H9 (cell line): ENCODE results near the gene SLC4A11. TPM values are rescaled to one million over a fixed set of nuclear protein-coding genes. Genes with fewer than 3 reads are reported as not detected.
A peak's percentile ranks its signal among the peaks of the same experiment; 100 is the strongest.

Experiments
- DNase-seq: peaks from one replicate; pipeline ENCODE4 v3.0.0-alpha.2; 2017
- H2AFZ ChIP-seq: one replicate; pipeline ENCODE4 v1.6.1; 2013; ENCODE audit warnings: mild to moderate bottlenecking, low read length, control low read depth, moderate library complexity
- H2AK5ac ChIP-seq: 2 replicates; pipeline ENCODE4 v1.6.1; 2013; ENCODE audit warnings: low read length, control low read depth, mixed read lengths; ENCODE audit not compliant: insufficient read length
- H2BK120ac ChIP-seq: one replicate; pipeline ENCODE4 v1.6.1; 2013; ENCODE audit warnings: low read depth, mild to moderate bottlenecking, low read length, control low read depth, inconsistent platforms; ENCODE audit not compliant: poor library complexity, severe bottlenecking
- H2BK12ac ChIP-seq: 2 replicates; pipeline ENCODE4 v1.6.1; 2013; ENCODE audit warnings: low read length, control low read depth, mixed read lengths, low read depth; ENCODE audit not compliant: insufficient read length
- H2BK15ac ChIP-seq: 2 replicates; pipeline ENCODE4 v1.6.1; 2013; ENCODE audit warnings: low read depth, low read length, control low read depth
- H2BK20ac ChIP-seq: one replicate; pipeline ENCODE4 v1.6.1; 2013; ENCODE audit warnings: low read depth, mild to moderate bottlenecking, low read length, control low read depth, inconsistent platforms; ENCODE audit not compliant: poor library complexity, severe bottlenecking
- H2BK5ac ChIP-seq: 2 replicates; pipeline ENCODE4 v1.6.1; 2013; ENCODE audit warnings: low read length, control low read depth, mixed read lengths; ENCODE audit not compliant: insufficient read length
- H3K14ac ChIP-seq: 2 replicates; pipeline ENCODE4 v1.6.1; 2013; ENCODE audit warnings: low read length, control low read depth; ENCODE audit not compliant: insufficient read depth
- H3K18ac ChIP-seq: 2 replicates; pipeline ENCODE4 v1.6.1; 2013; ENCODE audit warnings: low read depth, mild to moderate bottlenecking, mixed read lengths, low read length, control low read depth; ENCODE audit not compliant: insufficient read length
- H3K23ac ChIP-seq: 2 replicates; pipeline ENCODE4 v1.6.1; 2013; ENCODE audit warnings: low read length, control low read depth, mixed read lengths, low read depth; ENCODE audit not compliant: insufficient read length
- H3K23me2 ChIP-seq: 2 replicates; pipeline ENCODE4 v1.6.1; 2013; ENCODE audit warnings: low read depth, mild to moderate bottlenecking, mixed read lengths, low read length, control low read depth; ENCODE audit not compliant: insufficient read length, poor library complexity, severe bottlenecking
- H3K27ac ChIP-seq: 2 replicates; pipeline ENCODE4 v1.5.1; 2013; ENCODE audit warnings: low read length, control low read depth, mixed read lengths, low read depth; ENCODE audit not compliant: insufficient read length
- H3K27me3 ChIP-seq: 2 replicates; pipeline ENCODE4 v1.6.1; 2013; ENCODE audit warnings: low read length, control low read depth, inconsistent platforms; ENCODE audit not compliant: insufficient read depth
- H3K4ac ChIP-seq: 2 replicates; pipeline ENCODE4 v1.6.1; 2013; ENCODE audit warnings: low read depth, mild to moderate bottlenecking, control low read depth, inconsistent platforms, low read length, moderate library complexity
- H3K4me1 ChIP-seq: 2 replicates; pipeline ENCODE4 v1.6.1; 2013; ENCODE audit warnings: low read length, control low read depth, inconsistent platforms; ENCODE audit not compliant: insufficient read depth
- H3K4me2 ChIP-seq: 2 replicates; pipeline ENCODE4 v1.6.1; 2013; ENCODE audit warnings: low read length, control low read depth, mixed read lengths; ENCODE audit not compliant: insufficient read length, insufficient read depth
- H3K56ac ChIP-seq: 2 replicates; pipeline ENCODE4 v1.6.1; 2013; ENCODE audit warnings: low read depth, mild to moderate bottlenecking, mixed read lengths, low read length, control low read depth; ENCODE audit not compliant: insufficient read length
- H3K79me1 ChIP-seq: 2 replicates; pipeline ENCODE4 v1.6.1; 2013; ENCODE audit warnings: low read depth, mild to moderate bottlenecking, moderate library complexity, low read length, control low read depth, inconsistent platforms; ENCODE audit not compliant: insufficient read depth, poor library complexity, severe bottlenecking
- H3K79me2 ChIP-seq: 2 replicates; pipeline ENCODE4 v1.6.1; 2013; ENCODE audit warnings: low read length, control low read depth, inconsistent platforms; ENCODE audit not compliant: insufficient read depth
- H3K9ac ChIP-seq: 2 replicates; pipeline ENCODE4 v1.6.1; 2013; ENCODE audit warnings: low read length, control low read depth, mixed read lengths; ENCODE audit not compliant: insufficient read length; ENCODE audit errors: extremely low read depth
- H3K9me3 ChIP-seq: one replicate; pipeline ENCODE4 v1.6.1; 2013; ENCODE audit warnings: low read depth, low read length, inconsistent platforms; ENCODE audit not compliant: control insufficient read depth
- H3T11ph ChIP-seq: one replicate; pipeline ENCODE4 v1.6.1; 2013; ENCODE audit warnings: mild to moderate bottlenecking, low read length, control low read depth, inconsistent platforms
- H4K20me1 ChIP-seq: one replicate; pipeline ENCODE4 v1.6.1; 2013; ENCODE audit not compliant: control insufficient read depth, insufficient read length, insufficient read depth
- H4K5ac ChIP-seq: 2 replicates; pipeline ENCODE4 v1.6.1; 2013; ENCODE audit warnings: low read depth, mild to moderate bottlenecking, mixed read lengths, low read length, control low read depth; ENCODE audit not compliant: insufficient read length
- H4K8ac ChIP-seq: replicated peaks from 2 replicates; pipeline ENCODE4 v1.6.1; 2013; ENCODE audit warnings: low read length, control low read depth, mixed read lengths, low read depth; ENCODE audit not compliant: insufficient read length
- H4K91ac ChIP-seq: 2 replicates; pipeline ENCODE4 v1.6.1; 2013; ENCODE audit warnings: low read depth, mild to moderate bottlenecking, moderate library complexity, mixed read lengths, low read length, control low read depth; ENCODE audit not compliant: insufficient read length
- H3K27ac Mint-ChIP-seq, 3 experiments: 2 replicates in 2 of 3; 3 replicates in 1 of 3; pipeline ENCODE4 v1.8.0; 2020 to 2021; ENCODE audit warnings: mixed read lengths in 3 of 3, mild to moderate bottlenecking in 1 of 3, moderate library complexity in 1 of 3
- H3K27me3 Mint-ChIP-seq: 2 replicates; pipeline ENCODE4 v1.8.0; 2021; ENCODE audit warnings: low read depth, mild to moderate bottlenecking, moderate library complexity, mixed read lengths
- H3K36me3 Mint-ChIP-seq, 3 experiments: 2 replicates in 2 of 3; 3 replicates in 1 of 3; pipeline ENCODE4 v1.8.0; 2020 to 2021; ENCODE audit warnings: low read depth in 3 of 3, mixed read lengths in 3 of 3; ENCODE audit not compliant: insufficient read depth in 1 of 3
- H3K4me1 Mint-ChIP-seq, 2 experiments: 2 replicates each; pipeline ENCODE4 v1.8.0; 2020; ENCODE audit warnings: mixed read lengths in 2 of 2
- H3K4me3 Mint-ChIP-seq, 2 experiments: 2 replicates in 1 of 2; 3 replicates in 1 of 2; pipeline ENCODE4 v1.8.0; 2020 to 2021; ENCODE audit warnings: mild to moderate bottlenecking in 2 of 2, mixed read lengths in 2 of 2, moderate library complexity in 1 of 2
- H3K9me3 Mint-ChIP-seq, 2 experiments: 2 replicates in 1 of 2; 3 replicates in 1 of 2; pipeline ENCODE4 v1.8.0; 2020; ENCODE audit warnings: mild to moderate bottlenecking in 2 of 2, mixed read lengths in 2 of 2, moderate library complexity in 1 of 2
- CTCF ChIP-seq: fragments of 200-600 bp; sonication (generic); conservative IDR thresholded peaks from 3 replicates; pipeline ENCODE4 v1.8.0; 2021; ENCODE audit warnings: antibody characterized with exemption, mild to moderate bottlenecking
- WGBS: extraction: QIAGEN DNeasy Blood & Tissue Kit; methylation state at CpG from one replicate; pipeline ENCODE4 v1.1.7; 2013; ENCODE audit warnings: missing lambda C conversion rate, low lambda C conversion rate, mixed read lengths; ENCODE audit not compliant: insufficient read length; ENCODE audit errors: extremely low coverage; 5-methylcytosine and 5-hydroxymethylcytosine counted together
- total RNA-seq: library from RNA; stranded (reverse); gene quantifications from 2 replicates; pipeline ENCODE4 v1.2.1, GENCODE V29; 2021

SLC4A11 gene
- total RNA-seq, 1 experiment from 2014 or later = 29.4 TPM

GRCh38 chr20:3192226-3193015 lies 46.6 kb downstream of the SLC4A11 start:
- H3K9me3 ChIP-seq = no peaks in the 10 kb centered on the region
- peaks cover 46 to 76% (median 66%) of the 10 kb centered on the region in 3 experiments for H3K36me3 Mint-ChIP-seq
- no peaks in the 10 kb centered on the region; a peak in 1 of 4 replicates for H3K4me1 Mint-ChIP-seq
- no peak overlapping the region for H3K14ac ChIP-seq
- H4K8ac ChIP-seq = no peak overlapping the region
- no peak overlapping the region for H3K4me3 Mint-ChIP-seq
- no peaks in the 10 kb centered on the region for H3K4me1 ChIP-seq
- no peak overlapping the region for H4K5ac ChIP-seq
- H2BK15ac ChIP-seq = no peak overlapping the region
- H3K9ac ChIP-seq = no peak overlapping the region
- H3K79me1 ChIP-seq = no peaks in the 10 kb centered on the region
- H3K4ac ChIP-seq = no peak overlapping the region
- H3K18ac ChIP-seq = no peak overlapping the region
- H2BK20ac ChIP-seq = no peak overlapping the region
- H3K27ac ChIP-seq = no peak overlapping the region
- H3T11ph ChIP-seq = no peak overlapping the region
- no peaks in the 10 kb centered on the region for H3K79me2 ChIP-seq
- no peak overlapping the region for H2BK12ac ChIP-seq
- WGBS = no CpG with 5 or more reads among the region's 18 CpGs
- no peak overlapping the region for H2AFZ ChIP-seq
- H3K23me2 ChIP-seq = no peaks in the 10 kb centered on the region
- H2AK5ac ChIP-seq = no peak overlapping the region
- H3K9me3 Mint-ChIP-seq = no peaks in the 10 kb centered on the region
- H3K27me3 ChIP-seq = no peaks in the 10 kb centered on the region
- no peak overlapping the region for H4K91ac ChIP-seq
- no peak overlapping the region for H3K23ac ChIP-seq
- no peak overlapping the region for H2BK5ac ChIP-seq
- DNase-seq = no peak
- peak overlapping the region in 1 of 3 experiments; percentile 87; a peak in 2 of 7 replicates for H3K27ac Mint-ChIP-seq
- no peaks in the 10 kb centered on the region for H3K27me3 Mint-ChIP-seq
- H4K20me1 ChIP-seq = no peaks in the 10 kb centered on the region
- TF ChIP-seq CTCF = no peak
- H3K4me2 ChIP-seq = no peak overlapping the region
- no peak overlapping the region for H3K56ac ChIP-seq
- H2BK120ac ChIP-seq = no peak overlapping the region
